GM23338 (cell line): Measurements from ENCODE around the gene UCK1. TPM values are rescaled to one million over a fixed set of nuclear protein-coding genes. Genes with fewer than 3 reads are reported as not detected.

Experiments
- ATAC-seq: fragments of 200-7000 bp; cut with Tn5 transposase; 3 replicates; pipeline ENCODE4 v1.9.1; 2020
- DNase-seq: peaks from one replicate; pipeline ENCODE4 v3.0.0-alpha.2; 2015; ENCODE audit warnings: low spot score
- H2AFZ ChIP-seq: fragments of 200-600 bp; sonication (generic); 2 replicates; pipeline ENCODE4 v1.8.0; 2016; ENCODE audit warnings: antibody characterized with exemption, mild to moderate bottlenecking, moderate library complexity
- H3F3A ChIP-seq: fragments of 200-600 bp; sonication (generic); replicated peaks from 2 replicates; pipeline ENCODE4 v1.8.0; 2017; ENCODE audit warnings: antibody characterized with exemption, mixed run types, low read depth
- H3K27ac ChIP-seq: fragments of 200-600 bp; sonication (generic); 2 replicates; pipeline ENCODE4 v1.6.1; 2016; ENCODE audit warnings: low read depth
- H3K27me3 ChIP-seq: fragments of 200-600 bp; sonication (generic); 2 replicates; pipeline ENCODE4 v1.8.0; 2016; ENCODE audit warnings: mild to moderate bottlenecking, mixed run types, moderate library complexity; ENCODE audit not compliant: insufficient read depth
- H3K36me3 ChIP-seq: fragments of 200-600 bp; sonication (generic); 2 replicates; pipeline ENCODE4 v1.8.0; 2016; ENCODE audit warnings: mild to moderate bottlenecking; ENCODE audit not compliant: insufficient read depth
- H3K4me1 ChIP-seq: fragments of 200-600 bp; sonication (generic); 2 replicates; pipeline ENCODE4 v1.8.0; 2016; ENCODE audit warnings: mild to moderate bottlenecking, moderate library complexity; ENCODE audit not compliant: insufficient read depth
- H3K4me2 ChIP-seq: fragments of 200-600 bp; sonication (generic); 2 replicates; pipeline ENCODE4 v1.7.1; 2017; ENCODE audit warnings: mixed run types
- H3K4me3 ChIP-seq: fragments of 200-600 bp; sonication (generic); 2 replicates; pipeline ENCODE4 v1.6.1; 2016; ENCODE audit warnings: mixed run types
- H3K79me2 ChIP-seq: fragments of 200-600 bp; sonication (generic); replicated peaks from 2 replicates; pipeline ENCODE4 v1.8.0; 2017; ENCODE audit warnings: mild to moderate bottlenecking; ENCODE audit not compliant: insufficient read depth
- H3K9me2 ChIP-seq: fragments of 200-600 bp; sonication (generic); 2 replicates; pipeline ENCODE4 v1.8.0; 2017; ENCODE audit not compliant: insufficient read depth
- H4K20me1 ChIP-seq: fragments of 200-600 bp; sonication (generic); replicated peaks from 2 replicates; pipeline ENCODE4 v1.8.0; 2017; ENCODE audit warnings: mild to moderate bottlenecking; ENCODE audit not compliant: insufficient read depth
- H3K27ac Mint-ChIP-seq: 2 replicates; pipeline ENCODE4 v1.8.0; 2020; ENCODE audit warnings: inconsistent platforms, mild to moderate bottlenecking, moderate library complexity, mixed read lengths
- H3K27me3 Mint-ChIP-seq: 3 replicates; pipeline ENCODE4 v1.8.0; 2022; ENCODE audit warnings: low read depth, mild to moderate bottlenecking, moderate library complexity, mixed read lengths, inconsistent platforms; ENCODE audit not compliant: insufficient read depth, poor library complexity
- H3K36me3 Mint-ChIP-seq: 3 replicates; pipeline ENCODE4 v1.8.0; 2021; ENCODE audit warnings: low read depth, mild to moderate bottlenecking, inconsistent platforms, moderate library complexity, mixed read lengths
- H3K4me1 Mint-ChIP-seq: 3 replicates; pipeline ENCODE4 v1.8.0; 2020; ENCODE audit warnings: mild to moderate bottlenecking, inconsistent platforms, mixed read lengths
- H3K4me3 Mint-ChIP-seq: 3 replicates; pipeline ENCODE4 v1.8.0; 2021; ENCODE audit warnings: moderate library complexity, mild to moderate bottlenecking, inconsistent platforms, mixed read lengths
- H3K9me3 Mint-ChIP-seq: 3 replicates; pipeline ENCODE4 v1.8.0; 2020; ENCODE audit warnings: moderate library complexity, mild to moderate bottlenecking, inconsistent platforms, mixed read lengths
- CREB1 ChIP-seq: fragments of 250-450 bp; sonication (Bioruptor Pico); IDR thresholded peaks from 2 replicates; pipeline ENCODE4 v1.5.0; 2020; ENCODE audit warnings: low read depth, mild to moderate bottlenecking, moderate library complexity
- EZH2 ChIP-seq: fragments of 200-600 bp; sonication (generic); IDR thresholded peaks from one replicate; pipeline ENCODE4 v1.8.0; 2017; ENCODE audit warnings: antibody characterized with exemption, mild to moderate bottlenecking, low read depth; ENCODE audit not compliant: unreplicated experiment
- EZH2phosphoT487 ChIP-seq: fragments of 200-600 bp; sonication (generic); IDR thresholded peaks from one replicate; pipeline ENCODE4 v1.8.1; 2018; ENCODE audit warnings: antibody characterized with exemption; ENCODE audit not compliant: unreplicated experiment
- NANOG ChIP-seq: IDR thresholded peaks from 2 replicates; pipeline ENCODE4 v1.6.1; 2016; ENCODE audit warnings: antibody characterized with exemption, borderline replicate concordance
- STAT1 ChIP-seq: IDR thresholded peaks from one replicate; pipeline ENCODE4 v1.6.1; 2016; ENCODE audit warnings: antibody characterized with exemption; ENCODE audit not compliant: unreplicated experiment
- ZNF114 ChIP-seq: fragments of 250-450 bp; sonication (Bioruptor Pico); IDR thresholded peaks from 2 replicates; pipeline ENCODE4 v1.5.0; 2020; ENCODE audit warnings: mild to moderate bottlenecking, moderate library complexity
- ZNF331 ChIP-seq: fragments of 250-450 bp; sonication (Bioruptor Pico); IDR thresholded peaks from 2 replicates; pipeline ENCODE4 v1.5.0; 2020; ENCODE audit warnings: low read depth, mild to moderate bottlenecking, moderate library complexity
- polyA plus RNA-seq: library from polyadenylated mRNA; unstranded; fragments of >200 nt; fragmentation: Nextera tagmentation; extraction: Ambion mirVana; gene quantifications from 2 replicates; pipeline ENCODE4 v1.2.1, GENCODE V29; 2016
- total RNA-seq: library from RNA; depleted of rRNA; stranded (reverse); fragments of >200 nt; shearing (Covaris generic); gene quantifications from 2 replicates; pipeline ENCODE4 v1.2.3, GENCODE V29; 2014
- TF ChIP-seq, protein P1 (sequence below): fragments of 250-450 bp; sonication (Bioruptor Pico); IDR thresholded peaks from 2 replicates; pipeline ENCODE4 v1.5.0; 2020; ENCODE audit warnings: mild to moderate bottlenecking, moderate library complexity
- TF ChIP-seq, protein P2 (sequence below): IDR thresholded peaks from 2 replicates; pipeline ENCODE4 v1.6.1; 2016; ENCODE audit warnings: antibody characterized with exemption
- TF ChIP-seq, protein P3 (sequence below): IDR thresholded peaks from one replicate; pipeline ENCODE4 v1.6.1; 2018; ENCODE audit warnings: antibody characterized with exemption; ENCODE audit not compliant: unreplicated experiment

Gene UCK1
- total and polyA plus RNA-seq, 2 experiments from 2014 or later, result 23.4 to 35.9 TPM

DNA sequence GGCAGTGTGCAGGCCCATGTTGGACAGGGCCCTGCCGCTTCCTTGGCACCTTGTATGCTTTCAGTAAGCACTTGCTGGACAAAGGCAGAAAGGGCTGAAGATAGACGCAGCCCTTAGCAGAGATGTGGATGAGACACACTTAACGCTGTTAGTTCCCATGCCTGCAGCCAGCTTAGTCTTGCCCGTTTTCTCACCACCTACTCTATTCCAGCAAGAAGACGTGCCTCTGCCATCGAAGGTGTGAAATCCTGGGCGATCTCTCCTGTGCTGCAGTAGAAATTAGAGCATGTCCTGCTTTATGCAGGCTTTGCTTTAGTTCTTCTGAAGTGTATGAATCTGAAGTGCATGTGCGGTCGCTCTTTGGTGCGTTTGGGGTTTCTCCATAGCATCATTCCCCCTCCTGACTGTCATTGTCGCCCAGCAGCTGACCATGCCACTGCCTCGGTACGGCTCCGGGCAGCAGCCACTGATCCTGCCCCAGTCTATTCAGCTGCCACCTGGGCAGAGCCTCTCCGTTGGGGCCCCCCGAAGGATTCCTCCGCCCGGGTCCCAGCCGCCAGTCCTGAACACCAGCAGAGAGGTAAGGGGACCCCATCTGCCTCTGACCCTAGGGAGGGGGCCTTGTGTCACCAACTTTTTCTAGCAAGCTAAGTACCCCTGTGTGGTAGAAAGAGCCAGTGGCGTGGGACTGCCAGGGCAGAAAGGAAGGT, 39.9 kb downstream of the UCK1 start (continued):
- TF ChIP-seq, protein P1, sequence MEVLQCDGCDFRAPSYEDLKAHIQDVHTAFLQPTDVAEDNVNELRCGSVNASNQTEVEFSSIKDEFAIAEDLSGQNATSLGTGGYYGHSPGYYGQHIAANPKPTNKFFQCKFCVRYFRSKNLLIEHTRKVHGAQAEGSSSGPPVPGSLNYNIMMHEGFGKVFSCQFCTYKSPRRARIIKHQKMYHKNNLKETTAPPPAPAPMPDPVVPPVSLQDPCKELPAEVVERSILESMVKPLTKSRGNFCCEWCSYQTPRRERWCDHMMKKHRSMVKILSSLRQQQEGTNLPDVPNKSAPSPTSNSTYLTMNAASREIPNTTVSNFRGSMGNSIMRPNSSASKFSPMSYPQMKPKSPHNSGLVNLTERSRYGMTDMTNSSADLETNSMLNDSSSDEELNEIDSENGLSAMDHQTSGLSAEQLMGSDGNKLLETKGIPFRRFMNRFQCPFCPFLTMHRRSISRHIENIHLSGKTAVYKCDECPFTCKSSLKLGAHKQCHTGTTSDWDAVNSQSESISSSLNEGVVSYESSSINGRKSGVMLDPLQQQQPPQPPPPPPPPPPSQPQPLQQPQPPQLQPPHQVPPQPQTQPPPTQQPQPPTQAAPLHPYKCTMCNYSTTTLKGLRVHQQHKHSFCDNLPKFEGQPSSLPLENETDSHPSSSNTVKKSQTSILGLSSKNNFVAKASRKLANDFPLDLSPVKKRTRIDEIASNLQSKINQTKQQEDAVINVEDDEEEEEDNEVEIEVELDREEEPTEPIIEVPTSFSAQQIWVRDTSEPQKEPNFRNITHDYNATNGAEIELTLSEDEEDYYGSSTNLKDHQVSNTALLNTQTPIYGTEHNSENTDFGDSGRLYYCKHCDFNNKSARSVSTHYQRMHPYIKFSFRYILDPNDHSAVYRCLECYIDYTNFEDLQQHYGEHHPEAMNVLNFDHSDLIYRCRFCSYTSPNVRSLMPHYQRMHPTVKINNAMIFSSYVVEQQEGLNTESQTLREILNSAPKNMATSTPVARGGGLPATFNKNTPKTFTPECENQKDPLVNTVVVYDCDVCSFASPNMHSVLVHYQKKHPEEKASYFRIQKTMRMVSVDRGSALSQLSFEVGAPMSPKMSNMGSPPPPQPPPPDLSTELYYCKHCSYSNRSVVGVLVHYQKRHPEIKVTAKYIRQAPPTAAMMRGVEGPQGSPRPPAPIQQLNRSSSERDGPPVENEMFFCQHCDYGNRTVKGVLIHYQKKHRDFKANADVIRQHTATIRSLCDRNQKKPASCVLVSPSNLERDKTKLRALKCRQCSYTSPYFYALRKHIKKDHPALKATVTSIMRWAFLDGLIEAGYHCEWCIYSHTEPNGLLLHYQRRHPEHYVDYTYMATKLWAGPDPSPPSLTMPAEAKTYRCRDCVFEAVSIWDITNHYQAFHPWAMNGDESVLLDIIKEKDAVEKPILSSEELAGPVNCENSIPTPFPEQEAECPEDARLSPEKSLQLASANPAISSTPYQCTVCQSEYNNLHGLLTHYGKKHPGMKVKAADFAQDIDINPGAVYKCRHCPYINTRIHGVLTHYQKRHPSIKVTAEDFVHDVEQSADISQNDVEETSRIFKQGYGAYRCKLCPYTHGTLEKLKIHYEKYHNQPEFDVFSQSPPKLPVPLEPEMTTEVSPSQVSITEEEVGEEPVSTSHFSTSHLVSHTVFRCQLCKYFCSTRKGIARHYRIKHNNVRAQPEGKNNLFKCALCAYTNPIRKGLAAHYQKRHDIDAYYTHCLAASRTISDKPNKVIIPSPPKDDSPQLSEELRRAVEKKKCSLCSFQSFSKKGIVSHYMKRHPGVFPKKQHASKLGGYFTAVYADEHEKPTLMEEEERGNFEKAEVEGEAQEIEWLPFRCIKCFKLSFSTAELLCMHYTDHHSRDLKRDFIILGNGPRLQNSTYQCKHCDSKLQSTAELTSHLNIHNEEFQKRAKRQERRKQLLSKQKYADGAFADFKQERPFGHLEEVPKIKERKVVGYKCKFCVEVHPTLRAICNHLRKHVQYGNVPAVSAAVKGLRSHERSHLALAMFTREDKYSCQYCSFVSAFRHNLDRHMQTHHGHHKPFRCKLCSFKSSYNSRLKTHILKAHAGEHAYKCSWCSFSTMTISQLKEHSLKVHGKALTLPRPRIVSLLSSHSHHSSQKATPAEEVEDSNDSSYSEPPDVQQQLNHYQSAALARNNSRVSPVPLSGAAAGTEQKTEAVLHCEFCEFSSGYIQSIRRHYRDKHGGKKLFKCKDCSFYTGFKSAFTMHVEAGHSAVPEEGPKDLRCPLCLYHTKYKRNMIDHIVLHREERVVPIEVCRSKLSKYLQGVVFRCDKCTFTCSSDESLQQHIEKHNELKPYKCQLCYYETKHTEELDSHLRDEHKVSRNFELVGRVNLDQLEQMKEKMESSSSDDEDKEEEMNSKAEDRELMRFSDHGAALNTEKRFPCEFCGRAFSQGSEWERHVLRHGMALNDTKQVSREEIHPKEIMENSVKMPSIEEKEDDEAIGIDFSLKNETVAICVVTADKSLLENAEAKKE (CRISPR knock-in tag), result no peak
- TF ChIP-seq ZNF114 (CRISPR knock-in tag) (no peak), STAT1 (no peak), ZNF331 (CRISPR knock-in tag) (no peak), CREB1 (CRISPR knock-in tag) (no peak)

DNA sequence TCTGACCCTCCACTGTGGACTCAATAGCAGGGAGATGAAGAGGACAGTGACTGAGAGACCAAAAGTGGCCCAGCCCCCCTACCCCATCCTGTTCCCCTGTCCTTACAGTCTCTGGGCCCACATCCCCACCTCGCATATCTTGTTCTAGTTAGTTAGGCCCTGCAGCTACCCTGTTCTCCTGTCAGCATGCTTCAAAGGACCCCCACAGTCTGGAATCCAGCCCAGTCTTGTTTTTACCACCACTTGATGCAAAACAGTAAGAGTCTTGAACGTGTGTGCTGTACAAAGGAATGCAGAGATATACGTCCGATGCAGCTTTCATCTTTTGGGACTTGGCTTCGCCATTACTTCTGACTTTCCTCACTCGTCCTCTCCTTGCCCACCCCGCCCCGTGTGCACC, 40.5 kb downstream of the UCK1 start:
- no peaks in the 10 kb centered on the region for H3K9me2 ChIP-seq
- ATAC-seq (no peak), DNase-seq (no peak)
- peaks cover 100% of the 10 kb centered on the region for H3K36me3 Mint-ChIP-seq
- peaks cover 66% of the 10 kb centered on the region for H3K36me3 ChIP-seq
- peaks cover 34% of the 10 kb centered on the region for H3K27me3 Mint-ChIP-seq
- H3K27ac Mint-ChIP-seq, result no peak overlapping the region
- H3K4me3 Mint-ChIP-seq, result no peak overlapping the region
- H3K27me3 ChIP-seq, result no peaks in the 10 kb centered on the region
- no peaks in the 10 kb centered on the region; the same call in 2 of the 3 replicates for H3K4me1 Mint-ChIP-seq
- peaks cover 53% of the 10 kb centered on the region for H3F3A ChIP-seq
- H2AFZ ChIP-seq, result no peak overlapping the region
- H3K4me1 ChIP-seq, result no peaks in the 10 kb centered on the region
- peaks cover 22% of the 10 kb centered on the region for H4K20me1 ChIP-seq
- H3K27ac ChIP-seq, result no peak overlapping the region
- H3K4me3 ChIP-seq, result no peak overlapping the region
- no peaks in the 10 kb centered on the region for H3K9me3 Mint-ChIP-seq
- H3K79me2 ChIP-seq, result peaks cover 5% of the 10 kb centered on the region
- TF ChIP-seq EZH2 (no peak), NANOG (no peak), EZH2phosphoT487 (no peak)
- TF ChIP-seq, protein P2, sequence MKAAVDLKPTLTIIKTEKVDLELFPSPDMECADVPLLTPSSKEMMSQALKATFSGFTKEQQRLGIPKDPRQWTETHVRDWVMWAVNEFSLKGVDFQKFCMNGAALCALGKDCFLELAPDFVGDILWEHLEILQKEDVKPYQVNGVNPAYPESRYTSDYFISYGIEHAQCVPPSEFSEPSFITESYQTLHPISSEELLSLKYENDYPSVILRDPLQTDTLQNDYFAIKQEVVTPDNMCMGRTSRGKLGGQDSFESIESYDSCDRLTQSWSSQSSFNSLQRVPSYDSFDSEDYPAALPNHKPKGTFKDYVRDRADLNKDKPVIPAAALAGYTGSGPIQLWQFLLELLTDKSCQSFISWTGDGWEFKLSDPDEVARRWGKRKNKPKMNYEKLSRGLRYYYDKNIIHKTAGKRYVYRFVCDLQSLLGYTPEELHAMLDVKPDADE, result no peak
- TF ChIP-seq, protein P3, sequence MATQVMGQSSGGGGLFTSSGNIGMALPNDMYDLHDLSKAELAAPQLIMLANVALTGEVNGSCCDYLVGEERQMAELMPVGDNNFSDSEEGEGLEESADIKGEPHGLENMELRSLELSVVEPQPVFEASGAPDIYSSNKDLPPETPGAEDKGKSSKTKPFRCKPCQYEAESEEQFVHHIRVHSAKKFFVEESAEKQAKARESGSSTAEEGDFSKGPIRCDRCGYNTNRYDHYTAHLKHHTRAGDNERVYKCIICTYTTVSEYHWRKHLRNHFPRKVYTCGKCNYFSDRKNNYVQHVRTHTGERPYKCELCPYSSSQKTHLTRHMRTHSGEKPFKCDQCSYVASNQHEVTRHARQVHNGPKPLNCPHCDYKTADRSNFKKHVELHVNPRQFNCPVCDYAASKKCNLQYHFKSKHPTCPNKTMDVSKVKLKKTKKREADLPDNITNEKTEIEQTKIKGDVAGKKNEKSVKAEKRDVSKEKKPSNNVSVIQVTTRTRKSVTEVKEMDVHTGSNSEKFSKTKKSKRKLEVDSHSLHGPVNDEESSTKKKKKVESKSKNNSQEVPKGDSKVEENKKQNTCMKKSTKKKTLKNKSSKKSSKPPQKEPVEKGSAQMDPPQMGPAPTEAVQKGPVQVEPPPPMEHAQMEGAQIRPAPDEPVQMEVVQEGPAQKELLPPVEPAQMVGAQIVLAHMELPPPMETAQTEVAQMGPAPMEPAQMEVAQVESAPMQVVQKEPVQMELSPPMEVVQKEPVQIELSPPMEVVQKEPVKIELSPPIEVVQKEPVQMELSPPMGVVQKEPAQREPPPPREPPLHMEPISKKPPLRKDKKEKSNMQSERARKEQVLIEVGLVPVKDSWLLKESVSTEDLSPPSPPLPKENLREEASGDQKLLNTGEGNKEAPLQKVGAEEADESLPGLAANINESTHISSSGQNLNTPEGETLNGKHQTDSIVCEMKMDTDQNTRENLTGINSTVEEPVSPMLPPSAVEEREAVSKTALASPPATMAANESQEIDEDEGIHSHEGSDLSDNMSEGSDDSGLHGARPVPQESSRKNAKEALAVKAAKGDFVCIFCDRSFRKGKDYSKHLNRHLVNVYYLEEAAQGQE, result no peak
- no peak overlapping the region for H3K4me2 ChIP-seq
